Activated naive CD4-positive, alpha-beta T cell treated with anti-CD3 and anti-CD28 coated beads, Interleukin-2, amount 50 U/mL, for 24 hours (primary cell): ENCODE data around the gene RNF145.

ENCODE experiments used
- H3K27ac Mint-ChIP-seq: one replicate; pipeline ENCODE4 v1.8.0; 2021; ENCODE audit warnings: mild to moderate bottlenecking, mixed read lengths
- H3K27me3 Mint-ChIP-seq: one replicate; pipeline ENCODE4 v1.8.0; 2021; ENCODE audit warnings: mixed read lengths
- H3K36me3 Mint-ChIP-seq: one replicate; pipeline ENCODE4 v1.8.0; 2021; ENCODE audit warnings: mixed read lengths
- H3K4me1 Mint-ChIP-seq: one replicate; pipeline ENCODE4 v1.8.0; 2021; ENCODE audit warnings: mixed read lengths
- H3K4me3 Mint-ChIP-seq: one replicate; pipeline ENCODE4 v1.8.0; 2021; ENCODE audit warnings: mild to moderate bottlenecking, mixed read lengths
- H3K9me3 Mint-ChIP-seq: one replicate; pipeline ENCODE4 v1.8.0; 2021; ENCODE audit warnings: mixed read lengths

The RNF145 gene

DNA sequence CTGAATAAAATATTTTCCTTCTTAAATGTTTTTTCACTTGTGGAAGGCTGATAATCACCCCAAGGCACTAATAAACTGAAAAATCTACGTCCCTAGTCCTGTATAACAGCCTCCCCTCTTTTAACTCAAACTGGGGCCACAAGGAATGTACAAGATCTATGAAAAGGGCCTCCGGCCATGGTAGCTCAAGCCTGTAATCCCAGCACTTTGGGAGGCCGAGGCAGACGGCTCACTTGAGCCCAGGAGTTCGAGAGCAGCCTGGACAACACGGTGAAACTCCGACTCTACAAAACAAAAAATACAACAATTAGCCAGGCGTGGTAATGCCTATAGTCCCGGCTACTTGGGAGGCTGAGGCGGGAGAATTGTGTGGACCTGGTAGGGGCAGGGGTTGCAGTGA, 23.6 kb downstream of the RNF145 start:
- peak overlapping the region; percentile 31 for H3K27ac Mint-ChIP-seq
- peaks cover 79% of the 10 kb centered on the region for H3K4me1 Mint-ChIP-seq
- no peak overlapping the region for H3K4me3 Mint-ChIP-seq
- no peaks in the 10 kb centered on the region for H3K9me3 Mint-ChIP-seq
- H3K36me3 Mint-ChIP-seq: peaks cover 23% of the 10 kb centered on the region
- H3K27me3 Mint-ChIP-seq: no peaks in the 10 kb centered on the region

DNA sequence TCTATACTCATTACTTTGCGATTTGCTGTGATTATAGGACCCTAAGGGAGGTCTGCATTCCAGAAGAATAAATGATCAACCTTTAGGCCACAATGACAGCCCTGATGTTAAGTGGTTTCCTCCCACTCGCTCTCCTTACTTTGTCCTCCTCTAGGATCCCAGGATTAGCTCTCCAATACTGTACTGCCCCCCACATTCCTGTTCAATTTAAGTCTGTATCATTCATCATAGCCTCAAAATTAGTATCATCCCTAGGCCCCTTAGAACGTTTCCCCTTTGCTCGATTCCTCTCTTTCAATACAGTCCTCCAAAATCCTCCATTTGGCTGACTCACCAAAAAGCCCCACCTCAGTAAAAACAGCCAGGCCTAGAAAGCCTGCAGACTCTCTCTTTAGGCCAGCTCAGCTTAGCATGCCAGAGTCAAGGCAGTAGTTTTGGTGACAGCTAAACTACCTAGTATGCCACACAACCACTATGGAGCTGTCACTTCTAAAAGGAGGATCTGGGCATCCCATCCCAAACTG, 24.4 kb downstream of the RNF145 start:
- Mint-ChIP-seq H3K4me1 (peaks cover 85% of the 10 kb centered on the region), H3K4me3 (peak overlapping the region; percentile 61), H3K9me3 (no peaks in the 10 kb centered on the region), H3K27ac (peak overlapping the region; percentile 97), H3K36me3 (peaks cover 27% of the 10 kb centered on the region), H3K27me3 (no peaks in the 10 kb centered on the region)

DNA sequence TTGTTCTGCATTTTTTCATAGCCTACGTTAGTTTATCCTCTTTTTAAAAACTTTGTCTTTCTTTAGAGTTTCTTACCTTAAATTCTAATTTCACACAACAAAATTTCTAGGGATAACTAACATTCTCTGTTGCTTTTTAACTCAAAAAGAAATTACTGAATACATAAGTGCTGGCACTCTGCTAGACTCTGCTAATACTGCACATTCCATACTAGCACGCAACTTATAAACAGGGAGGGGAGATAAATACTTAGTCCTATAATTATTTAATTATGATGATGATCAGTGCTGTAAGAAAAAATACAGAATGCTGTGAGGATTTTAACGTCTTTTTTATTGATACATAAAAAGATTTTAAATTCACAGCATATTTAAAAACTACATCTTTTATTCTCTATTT, 25.1 kb downstream of the RNF145 start:
- Mint-ChIP-seq H3K27ac (peak overlapping the region; percentile 85), H3K4me3 (no peak overlapping the region)

DNA sequence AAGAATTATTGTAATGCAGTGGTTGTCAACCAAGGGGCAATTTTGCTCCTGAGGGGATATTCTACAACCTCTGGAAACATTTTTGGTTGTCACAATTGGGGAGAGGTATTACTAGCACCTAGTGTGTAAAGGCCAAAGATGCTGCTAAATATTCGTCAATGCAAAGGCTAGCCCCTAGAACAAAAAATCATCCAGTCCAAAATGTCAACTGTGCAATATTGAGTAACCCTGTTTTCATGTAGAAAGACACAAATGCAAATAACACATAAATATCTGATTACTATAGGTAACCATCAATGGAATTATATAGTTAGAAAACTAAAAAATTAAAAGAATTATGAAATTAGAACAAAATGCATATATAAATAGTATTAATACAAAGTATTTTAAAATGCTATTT, 26.1 kb downstream of the RNF145 start:
- H3K4me1 Mint-ChIP-seq: peaks cover 87% of the 10 kb centered on the region

More for the DNA sequence above, 25.1 kb downstream of the RNF145 start:
- H3K27me3 Mint-ChIP-seq: no peaks in the 10 kb centered on the region
- H3K4me1 Mint-ChIP-seq: peaks cover 87% of the 10 kb centered on the region
- H3K36me3 Mint-ChIP-seq: peaks cover 25% of the 10 kb centered on the region
- H3K9me3 Mint-ChIP-seq: no peaks in the 10 kb centered on the region

DNA sequence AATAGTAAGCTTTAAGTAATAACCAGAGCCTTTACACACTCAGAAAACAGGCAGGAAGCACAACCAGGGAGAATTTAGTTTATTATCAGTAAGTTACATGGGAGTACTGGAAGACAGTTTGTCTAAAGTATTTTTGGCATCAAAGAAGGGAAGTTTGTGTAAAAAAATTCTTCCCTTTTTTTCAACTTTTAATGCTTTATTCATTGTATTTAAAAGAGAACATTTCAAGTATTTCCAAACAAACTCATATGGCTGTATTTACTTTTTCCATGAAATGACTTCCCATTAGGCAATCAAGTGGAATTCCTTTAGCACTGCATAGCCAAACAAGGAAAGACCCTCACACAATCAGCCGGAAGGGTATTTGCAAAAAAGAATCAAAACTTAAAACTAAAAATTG, 26.7 kb downstream of the RNF145 start:
- Mint-ChIP-seq H3K27ac (peak overlapping the region; percentile 85), H3K4me3 (no peak overlapping the region), H3K4me1 (peaks cover 83% of the 10 kb centered on the region), H3K36me3 (peaks cover 25% of the 10 kb centered on the region), H3K9me3 (no peaks in the 10 kb centered on the region), H3K27me3 (no peaks in the 10 kb centered on the region)

More for the DNA sequence above, 26.1 kb downstream of the RNF145 start:
- Mint-ChIP-seq H3K27ac (peak overlapping the region; percentile 85), H3K9me3 (no peaks in the 10 kb centered on the region), H3K4me3 (no peak overlapping the region), H3K36me3 (peaks cover 27% of the 10 kb centered on the region), H3K27me3 (no peaks in the 10 kb centered on the region)

DNA sequence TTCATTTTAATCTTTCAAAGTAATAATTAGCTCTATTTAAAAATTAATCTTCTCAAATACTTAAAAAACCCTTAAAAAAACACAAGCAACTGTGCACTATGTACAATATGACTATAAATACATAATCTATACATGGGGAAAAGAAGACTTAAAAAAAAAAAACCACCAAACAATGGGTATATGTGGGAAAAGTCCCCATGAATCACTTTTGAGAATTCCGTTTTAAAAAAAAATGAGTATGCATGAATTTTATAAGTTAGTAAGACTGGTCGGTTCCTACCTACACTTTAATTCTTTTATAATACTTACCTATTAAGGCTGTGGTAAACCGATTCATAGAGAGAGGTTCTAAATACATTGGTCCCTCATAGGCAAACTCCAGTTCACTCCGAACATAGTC, 27.7 kb downstream of the RNF145 start:
- H3K36me3 Mint-ChIP-seq: peaks cover 28% of the 10 kb centered on the region
- no peaks in the 10 kb centered on the region for H3K27me3 Mint-ChIP-seq
- peak overlapping the region; percentile 74 for H3K4me3 Mint-ChIP-seq
- H3K27ac Mint-ChIP-seq: peak overlapping the region; percentile 91
- H3K4me1 Mint-ChIP-seq: peaks cover 91% of the 10 kb centered on the region
- H3K9me3 Mint-ChIP-seq: no peaks in the 10 kb centered on the region

DNA sequence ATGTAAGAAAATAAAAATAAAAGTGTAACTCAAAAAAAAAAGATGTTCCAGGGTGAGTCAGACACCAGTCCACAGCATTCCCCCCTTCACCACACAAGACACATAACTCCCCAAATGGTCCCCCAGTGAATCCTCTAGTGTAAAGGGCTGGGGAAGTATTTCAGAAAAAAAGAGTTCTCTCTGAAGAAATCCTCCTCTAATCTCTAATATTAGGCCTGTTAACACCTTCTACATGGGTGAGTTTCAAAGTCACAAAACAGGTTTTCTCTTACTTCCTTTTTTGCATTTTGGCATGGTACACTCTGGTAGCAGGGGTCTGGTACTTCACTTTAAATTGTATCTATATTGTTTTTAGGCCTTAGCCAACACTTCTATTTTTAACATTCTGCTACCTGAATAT, 28.2 kb downstream of the RNF145 start:
- H3K4me3 Mint-ChIP-seq: peak overlapping the region; percentile 74
- peak overlapping the region; percentile 91 for H3K27ac Mint-ChIP-seq
- H3K36me3 Mint-ChIP-seq: peaks cover 30% of the 10 kb centered on the region
- H3K9me3 Mint-ChIP-seq: no peaks in the 10 kb centered on the region
- peaks cover 92% of the 10 kb centered on the region for H3K4me1 Mint-ChIP-seq
- no peaks in the 10 kb centered on the region for H3K27me3 Mint-ChIP-seq

DNA sequence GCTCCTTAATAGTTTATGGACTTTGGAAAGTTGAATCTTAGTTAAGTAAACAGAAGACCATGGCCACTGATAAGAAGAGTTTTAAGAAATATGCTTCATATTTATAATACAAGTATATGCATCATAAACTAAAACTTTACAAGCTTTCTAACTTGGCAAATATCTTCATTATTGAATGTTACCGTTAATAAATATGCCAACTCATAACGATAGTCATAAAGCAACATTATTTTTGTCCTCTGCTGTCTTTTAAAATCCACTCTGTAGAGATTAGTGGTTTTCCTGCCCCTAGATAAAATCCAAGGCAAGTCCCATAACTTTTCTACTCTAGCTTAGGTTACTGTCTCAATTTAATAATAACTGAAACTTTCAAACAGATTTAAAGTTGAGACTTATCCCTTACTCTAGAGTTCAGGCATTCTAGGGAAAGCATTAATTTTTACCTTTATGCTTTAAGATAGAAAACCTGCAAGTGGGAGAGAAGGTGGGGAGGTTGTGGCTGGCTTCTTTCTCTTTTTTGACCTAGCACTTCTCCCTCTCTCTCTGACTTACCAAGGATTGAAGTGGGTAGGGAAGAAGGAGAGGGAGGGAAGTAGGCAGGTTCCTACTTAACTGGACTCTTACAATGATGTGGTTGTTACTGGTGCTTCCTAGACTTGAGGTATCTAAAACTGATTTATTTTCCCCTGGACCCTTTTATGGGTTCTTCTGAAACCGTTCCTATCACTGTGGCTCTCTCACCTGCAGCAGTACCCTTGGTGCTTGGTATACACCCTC, 29.6 kb downstream of the RNF145 start:
- H3K9me3 Mint-ChIP-seq: no peaks in the 10 kb centered on the region
- H3K27ac Mint-ChIP-seq: peak overlapping the region; percentile 97
- H3K27me3 Mint-ChIP-seq: no peaks in the 10 kb centered on the region
- peak overlapping the region; percentile 74 for H3K4me3 Mint-ChIP-seq
- H3K4me1 Mint-ChIP-seq: peaks cover 92% of the 10 kb centered on the region
- peaks cover 29% of the 10 kb centered on the region for H3K36me3 Mint-ChIP-seq

DNA sequence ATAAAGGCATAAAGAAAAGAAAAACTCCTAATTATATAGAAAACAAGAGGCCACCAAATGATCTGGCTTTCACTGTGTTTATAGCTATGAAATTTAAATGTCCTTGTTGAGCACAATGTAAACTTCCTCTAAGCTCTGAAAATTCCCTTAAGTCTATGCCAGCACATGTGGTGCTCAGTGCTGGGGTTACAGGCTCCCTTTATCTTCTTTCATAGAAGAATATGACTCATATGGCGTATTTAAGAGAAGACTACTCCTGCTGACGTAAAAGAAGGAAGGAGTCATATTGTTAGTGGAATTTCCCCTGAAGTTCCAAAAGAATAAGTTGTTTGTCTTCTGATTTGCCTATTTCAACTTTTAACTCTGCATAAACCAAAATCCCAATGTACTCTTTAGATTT, 30.4 kb downstream of the RNF145 start:
- no peaks in the 10 kb centered on the region for H3K9me3 Mint-ChIP-seq
- peak overlapping the region; percentile 97 for H3K27ac Mint-ChIP-seq
- peaks cover 27% of the 10 kb centered on the region for H3K36me3 Mint-ChIP-seq
- no peaks in the 10 kb centered on the region for H3K27me3 Mint-ChIP-seq
- peaks cover 93% of the 10 kb centered on the region for H3K4me1 Mint-ChIP-seq
- H3K4me3 Mint-ChIP-seq: peak overlapping the region; percentile 74

DNA sequence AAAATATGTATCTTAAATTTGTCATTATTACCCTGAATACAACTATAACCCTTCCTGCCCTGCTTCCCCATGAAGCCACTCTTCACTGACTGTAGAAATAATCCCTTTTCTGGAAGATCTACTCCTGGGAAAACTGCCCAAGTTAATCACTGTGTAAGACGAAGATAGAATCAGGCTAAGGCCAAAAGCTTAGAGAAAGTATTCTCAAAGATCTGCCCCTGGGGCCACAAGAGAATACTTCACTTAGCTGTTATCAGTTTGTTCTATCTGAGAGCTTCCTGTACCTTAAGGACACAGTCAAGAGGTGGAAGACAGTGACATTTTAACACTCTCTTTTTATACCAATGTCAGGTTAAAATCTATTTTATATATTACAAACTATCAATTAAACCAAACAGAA, 33.8 kb downstream of the RNF145 start:
- peak overlapping the region; percentile 82 for H3K27ac Mint-ChIP-seq
- H3K9me3 Mint-ChIP-seq: no peaks in the 10 kb centered on the region
- no peaks in the 10 kb centered on the region for H3K27me3 Mint-ChIP-seq
- H3K4me3 Mint-ChIP-seq: peak overlapping the region; percentile 47
- peaks cover 78% of the 10 kb centered on the region for H3K4me1 Mint-ChIP-seq
- H3K36me3 Mint-ChIP-seq: peaks cover 37% of the 10 kb centered on the region

DNA sequence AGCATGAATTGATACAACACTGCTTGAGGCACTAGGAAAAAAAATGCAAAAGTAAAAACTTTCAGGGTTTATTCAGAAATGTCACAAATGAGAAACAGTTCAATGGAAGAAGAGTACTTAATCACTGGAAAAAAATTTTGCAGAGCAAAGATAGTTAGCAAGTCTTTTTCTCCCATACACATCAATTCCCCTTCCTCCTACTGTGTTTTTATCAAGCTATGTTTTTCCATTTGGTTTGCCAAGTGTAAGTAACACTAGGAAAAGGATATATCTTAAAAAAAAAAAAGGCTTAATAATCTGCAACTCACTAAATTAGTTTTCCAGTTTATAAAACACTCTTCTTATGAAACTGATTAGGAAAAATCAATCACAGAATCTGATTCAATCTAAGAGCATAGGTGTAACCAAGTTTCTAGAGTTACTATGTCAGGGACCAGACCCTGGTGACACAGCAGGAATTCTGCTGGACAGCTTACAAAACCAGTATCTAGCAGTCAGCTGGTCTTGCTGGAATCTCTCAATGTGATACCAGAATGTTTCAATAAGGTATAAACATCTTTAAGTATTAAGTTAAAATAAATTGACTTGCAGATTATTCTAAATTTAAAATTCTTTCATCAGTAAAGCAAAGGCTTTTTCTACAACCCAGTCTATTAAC, 34.7 kb downstream of the RNF145 start:
- Mint-ChIP-seq H3K27me3 (no peaks in the 10 kb centered on the region), H3K9me3 (no peaks in the 10 kb centered on the region), H3K27ac (peak overlapping the region; percentile 88), H3K4me3 (peak overlapping the region; percentile 62), H3K36me3 (peaks cover 33% of the 10 kb centered on the region), H3K4me1 (peaks cover 74% of the 10 kb centered on the region)

DNA sequence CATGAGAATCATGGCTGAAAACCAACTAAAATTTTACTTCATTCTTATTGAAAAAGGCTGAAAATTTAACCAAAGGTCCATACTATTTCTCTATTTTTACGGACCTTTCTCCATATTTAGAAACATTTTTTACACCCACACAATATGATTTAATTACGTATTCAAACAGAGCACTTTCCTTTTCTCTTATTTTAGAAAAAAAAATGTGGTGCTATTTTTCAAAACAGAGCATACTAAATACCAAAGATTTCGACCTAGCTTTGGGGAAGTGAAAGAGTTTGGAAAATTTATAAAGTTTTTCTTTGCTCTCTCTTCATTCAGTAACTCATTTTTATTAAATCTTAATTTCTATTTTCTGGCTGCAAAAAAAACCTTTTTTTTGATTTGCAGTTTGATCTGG, 38.1 kb downstream of the RNF145 start:
- peaks cover 23% of the 10 kb centered on the region for H3K36me3 Mint-ChIP-seq
- peak overlapping the region; percentile 46 for H3K27ac Mint-ChIP-seq

DNA sequence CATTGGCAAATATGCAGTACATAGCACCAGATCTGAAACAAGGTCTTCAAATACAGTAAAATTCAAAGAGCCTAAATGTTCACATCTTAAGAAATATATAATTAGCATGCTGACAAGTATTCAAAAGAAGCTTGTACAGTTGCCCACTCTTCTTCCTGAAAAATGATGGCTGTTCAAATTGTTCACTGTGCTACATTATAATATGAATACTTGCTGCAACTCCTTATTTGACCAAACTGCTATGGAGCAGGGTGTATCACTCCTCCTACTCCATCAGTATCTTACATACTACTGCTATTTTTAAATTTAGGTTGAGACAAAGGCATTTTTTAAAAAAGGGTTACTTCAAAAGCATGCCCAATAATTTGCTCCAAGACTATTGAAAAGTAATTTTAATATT, 39.3 kb downstream of the RNF145 start:
- Mint-ChIP-seq H3K4me3 (no peak overlapping the region), H3K9me3 (no peaks in the 10 kb centered on the region), H3K36me3 (peaks cover 24% of the 10 kb centered on the region), H3K27me3 (no peaks in the 10 kb centered on the region), H3K4me1 (peaks cover 61% of the 10 kb centered on the region), H3K27ac (no peak overlapping the region)

More for the DNA sequence above, 38.1 kb downstream of the RNF145 start:
- Mint-ChIP-seq H3K9me3 (no peaks in the 10 kb centered on the region), H3K4me1 (peaks cover 65% of the 10 kb centered on the region), H3K27me3 (no peaks in the 10 kb centered on the region), H3K4me3 (no peak overlapping the region)

DNA sequence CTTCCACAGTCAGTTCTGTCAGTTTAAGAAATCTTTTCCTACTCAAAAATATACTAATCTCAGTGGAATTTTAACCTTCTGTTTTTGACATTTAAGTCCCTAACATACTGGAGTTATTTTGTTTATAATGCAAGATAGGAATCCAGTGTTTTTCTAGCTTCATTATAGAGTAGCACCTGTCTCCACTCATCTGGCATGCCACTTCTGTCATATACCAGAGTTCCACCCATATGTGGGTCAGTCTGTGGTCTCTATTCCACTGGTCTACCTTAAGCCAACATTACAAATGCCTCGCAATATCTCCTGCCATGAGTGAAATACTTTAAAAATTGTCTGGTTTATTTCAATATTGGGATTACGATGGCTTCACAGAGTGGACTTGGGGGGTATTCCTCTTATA, 42.9 kb downstream of the RNF145 start:
- Mint-ChIP-seq H3K9me3 (no peaks in the 10 kb centered on the region), H3K36me3 (peaks cover 16% of the 10 kb centered on the region), H3K4me1 (peaks cover 60% of the 10 kb centered on the region), H3K27ac (peak overlapping the region; percentile 72), H3K27me3 (no peaks in the 10 kb centered on the region), H3K4me3 (no peak overlapping the region)

DNA sequence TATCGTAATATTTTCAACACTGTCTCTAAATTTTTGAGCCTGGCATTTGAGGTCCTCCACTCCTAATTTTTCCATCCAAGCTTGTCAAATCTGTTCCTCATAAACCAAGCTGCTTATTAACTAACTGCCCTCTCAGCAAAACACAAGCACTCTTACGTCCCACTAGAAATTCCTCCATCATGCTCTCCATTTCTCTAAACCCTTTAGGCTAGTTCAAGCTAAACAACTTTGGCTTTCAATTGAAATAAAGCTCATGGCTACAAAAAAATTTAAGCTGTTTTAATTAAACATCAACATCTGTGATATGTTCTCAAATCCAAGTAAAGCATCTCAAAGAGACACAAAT, 45.7 kb downstream of the RNF145 start:
- Mint-ChIP-seq H3K9me3 (no peaks in the 10 kb centered on the region), H3K4me3 (peak overlapping the region; percentile 53), H3K4me1 (peaks cover 61% of the 10 kb centered on the region), H3K36me3 (peaks cover 17% of the 10 kb centered on the region), H3K27me3 (no peaks in the 10 kb centered on the region), H3K27ac (peak overlapping the region; percentile 97)

DNA sequence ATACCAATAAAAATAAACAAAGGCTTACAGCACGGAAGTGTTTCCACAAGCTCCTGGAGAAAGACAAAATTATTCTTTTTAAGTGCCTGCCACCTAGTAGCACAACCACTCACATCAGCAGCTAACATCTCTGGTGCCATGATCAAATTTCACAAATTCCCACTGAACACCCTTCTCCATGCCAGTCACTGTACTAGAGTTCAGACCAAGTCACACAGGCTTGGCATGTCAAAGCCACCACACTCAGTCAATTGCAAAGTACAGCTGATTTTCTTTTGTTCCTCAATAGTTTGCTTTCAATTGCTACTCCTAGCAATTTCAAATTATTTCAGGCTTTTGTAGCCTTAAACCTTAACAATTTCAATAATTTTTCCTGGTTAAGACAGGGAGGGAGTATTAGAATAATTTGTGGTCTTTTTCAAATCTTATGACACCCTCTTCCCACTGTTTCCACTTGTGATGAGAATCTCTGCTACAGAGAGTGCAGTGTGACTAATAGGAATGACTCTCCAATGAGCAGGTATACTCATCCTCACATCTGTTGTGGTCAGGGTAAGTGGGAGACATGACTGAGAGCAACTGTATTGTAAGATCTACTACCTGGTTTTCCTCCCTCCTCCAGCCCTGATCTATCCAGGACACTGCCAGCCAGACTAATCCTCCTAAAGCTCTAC, 46.2 kb downstream of the RNF145 start:
- Mint-ChIP-seq H3K36me3 (peaks cover 18% of the 10 kb centered on the region), H3K4me1 (peaks cover 66% of the 10 kb centered on the region), H3K9me3 (no peaks in the 10 kb centered on the region), H3K4me3 (peak overlapping the region; percentile 53), H3K27ac (peak overlapping the region; percentile 97), H3K27me3 (no peaks in the 10 kb centered on the region)
